Ishikawa (cell line): ENCODE data around the gene BCL2A1.

Experiments
- CEBPB ChIP-seq: IDR thresholded peaks from 2 replicates; pipeline ENCODE4 v1.6.1; 2012
- EGR1 ChIP-seq: IDR thresholded peaks from 2 replicates; pipeline ENCODE4 v1.6.1; 2012
- EP300 ChIP-seq: IDR thresholded peaks from 2 replicates; pipeline ENCODE4 v1.6.1; 2012; ENCODE audit warnings: borderline replicate concordance
- RAD21 ChIP-seq: IDR thresholded peaks from 2 replicates; pipeline ENCODE4 v1.6.1; 2012; ENCODE audit warnings: low read depth
- TCF12 ChIP-seq: IDR thresholded peaks from 2 replicates; pipeline ENCODE4 v1.6.1; 2012; ENCODE audit warnings: low read depth
- TEAD4 ChIP-seq: IDR thresholded peaks from 2 replicates; pipeline ENCODE4 v1.6.1; 2012
- TF ChIP-seq, protein P1 (sequence below): IDR thresholded peaks from 2 replicates; pipeline ENCODE4 v1.6.1; 2012
- TF ChIP-seq, protein P2 (sequence below): IDR thresholded peaks from 2 replicates; pipeline ENCODE4 v1.6.1; 2012
- TF ChIP-seq, protein P3 (sequence below): IDR thresholded peaks from 2 replicates; pipeline ENCODE4 v1.6.1; 2012; ENCODE audit warnings: low read depth, mild to moderate bottlenecking

DNA sequence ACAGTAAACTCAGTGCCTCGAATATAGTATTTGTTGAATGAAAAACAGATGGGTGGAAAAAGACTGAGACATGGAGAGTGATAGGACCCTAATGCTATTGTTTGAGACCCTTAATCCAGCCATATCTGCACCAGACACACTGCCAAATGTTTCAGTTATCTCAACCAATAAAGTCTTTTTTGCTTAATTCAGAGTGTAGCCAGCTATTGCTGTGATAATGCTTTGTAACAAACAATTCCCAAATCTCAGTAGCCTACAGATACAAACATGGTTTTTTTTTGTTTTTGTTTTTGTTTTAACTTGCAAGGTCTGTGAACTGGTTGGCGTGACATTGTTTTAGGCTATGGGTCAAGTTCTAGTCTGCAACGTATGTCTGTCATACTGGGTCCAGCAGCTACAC, 17.0 kb upstream of the BCL2A1 start:
- TF ChIP-seq, protein P1, sequence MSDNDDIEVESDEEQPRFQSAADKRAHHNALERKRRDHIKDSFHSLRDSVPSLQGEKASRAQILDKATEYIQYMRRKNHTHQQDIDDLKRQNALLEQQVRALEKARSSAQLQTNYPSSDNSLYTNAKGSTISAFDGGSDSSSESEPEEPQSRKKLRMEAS: no peak
- TF ChIP-seq RAD21 (no peak), TCF12 (no peak), EP300 (no peak), EGR1 (no peak), CEBPB (no peak), TEAD4 (no peak)
- TF ChIP-seq, protein P2, sequence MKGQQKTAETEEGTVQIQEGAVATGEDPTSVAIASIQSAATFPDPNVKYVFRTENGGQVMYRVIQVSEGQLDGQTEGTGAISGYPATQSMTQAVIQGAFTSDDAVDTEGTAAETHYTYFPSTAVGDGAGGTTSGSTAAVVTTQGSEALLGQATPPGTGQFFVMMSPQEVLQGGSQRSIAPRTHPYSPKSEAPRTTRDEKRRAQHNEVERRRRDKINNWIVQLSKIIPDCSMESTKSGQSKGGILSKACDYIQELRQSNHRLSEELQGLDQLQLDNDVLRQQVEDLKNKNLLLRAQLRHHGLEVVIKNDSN: no peak
- TF ChIP-seq, protein P3, sequence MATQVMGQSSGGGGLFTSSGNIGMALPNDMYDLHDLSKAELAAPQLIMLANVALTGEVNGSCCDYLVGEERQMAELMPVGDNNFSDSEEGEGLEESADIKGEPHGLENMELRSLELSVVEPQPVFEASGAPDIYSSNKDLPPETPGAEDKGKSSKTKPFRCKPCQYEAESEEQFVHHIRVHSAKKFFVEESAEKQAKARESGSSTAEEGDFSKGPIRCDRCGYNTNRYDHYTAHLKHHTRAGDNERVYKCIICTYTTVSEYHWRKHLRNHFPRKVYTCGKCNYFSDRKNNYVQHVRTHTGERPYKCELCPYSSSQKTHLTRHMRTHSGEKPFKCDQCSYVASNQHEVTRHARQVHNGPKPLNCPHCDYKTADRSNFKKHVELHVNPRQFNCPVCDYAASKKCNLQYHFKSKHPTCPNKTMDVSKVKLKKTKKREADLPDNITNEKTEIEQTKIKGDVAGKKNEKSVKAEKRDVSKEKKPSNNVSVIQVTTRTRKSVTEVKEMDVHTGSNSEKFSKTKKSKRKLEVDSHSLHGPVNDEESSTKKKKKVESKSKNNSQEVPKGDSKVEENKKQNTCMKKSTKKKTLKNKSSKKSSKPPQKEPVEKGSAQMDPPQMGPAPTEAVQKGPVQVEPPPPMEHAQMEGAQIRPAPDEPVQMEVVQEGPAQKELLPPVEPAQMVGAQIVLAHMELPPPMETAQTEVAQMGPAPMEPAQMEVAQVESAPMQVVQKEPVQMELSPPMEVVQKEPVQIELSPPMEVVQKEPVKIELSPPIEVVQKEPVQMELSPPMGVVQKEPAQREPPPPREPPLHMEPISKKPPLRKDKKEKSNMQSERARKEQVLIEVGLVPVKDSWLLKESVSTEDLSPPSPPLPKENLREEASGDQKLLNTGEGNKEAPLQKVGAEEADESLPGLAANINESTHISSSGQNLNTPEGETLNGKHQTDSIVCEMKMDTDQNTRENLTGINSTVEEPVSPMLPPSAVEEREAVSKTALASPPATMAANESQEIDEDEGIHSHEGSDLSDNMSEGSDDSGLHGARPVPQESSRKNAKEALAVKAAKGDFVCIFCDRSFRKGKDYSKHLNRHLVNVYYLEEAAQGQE: no peak
